GM19467 (cell line): Measurements from ENCODE around the gene ZBTB44.

Experiments
- ATAC-seq: cut with Tn5 transposase; IDR thresholded peaks from one replicate; pipeline ENCODE4 v1.9.1; 2021; ENCODE audit warnings: mild to moderate bottlenecking, moderate library complexity; ENCODE audit not compliant: unreplicated experiment

ZBTB44 gene

GRCh38 chr11:130215531-130216220 is 99.0 kb downstream of the ZBTB44 start:
- ATAC-seq = no peak

DNA sequence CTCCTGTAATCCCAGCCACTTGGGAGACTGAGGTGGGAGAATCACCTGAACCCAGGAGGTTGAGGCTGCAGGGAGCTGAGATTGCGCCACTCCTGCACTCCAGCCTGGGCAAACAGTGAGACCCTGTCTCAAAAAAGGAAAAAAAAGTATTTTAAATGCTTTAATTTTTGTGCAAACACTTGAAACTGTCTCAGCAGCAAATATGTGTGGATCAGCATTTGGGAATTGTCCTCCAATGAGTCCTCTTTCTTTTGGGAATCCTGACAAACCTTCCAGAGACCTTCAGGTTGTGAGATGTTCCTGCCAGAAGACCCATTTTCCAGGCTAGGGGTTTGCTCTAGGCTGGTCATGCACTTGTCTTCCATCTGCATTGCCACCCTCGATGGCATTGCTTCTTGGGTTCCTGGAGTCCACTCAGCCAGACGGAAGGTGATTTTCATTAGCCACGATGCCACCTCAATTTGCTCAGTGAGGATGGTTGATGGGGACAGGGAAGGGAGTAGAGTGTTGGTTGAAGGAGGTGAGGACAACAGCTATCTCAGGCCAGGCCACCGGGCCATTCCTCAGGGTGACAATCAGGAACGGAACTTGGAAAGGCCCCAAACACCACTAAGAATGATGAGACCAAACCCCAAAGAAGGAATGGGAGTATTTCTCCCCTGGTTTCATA is 99.7 kb downstream of the ZBTB44 start:
- ATAC-seq = no peak

DNA sequence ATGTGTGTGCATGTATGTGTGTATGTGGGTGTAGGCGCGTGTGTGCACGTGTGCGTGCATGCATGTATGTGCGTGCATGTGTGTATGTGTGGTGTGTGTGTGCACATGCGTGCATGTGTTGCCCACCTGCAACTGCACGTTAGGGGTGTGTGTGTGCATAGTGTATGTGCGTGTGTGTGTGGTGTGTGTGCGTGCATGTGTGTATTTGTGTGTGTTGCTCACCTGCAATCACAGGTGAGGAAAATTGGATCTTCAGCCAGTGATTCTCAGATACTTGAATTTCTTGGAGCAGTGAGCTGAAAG is 100.8 kb downstream of the ZBTB44 start:
- ATAC-seq = no peak

DNA sequence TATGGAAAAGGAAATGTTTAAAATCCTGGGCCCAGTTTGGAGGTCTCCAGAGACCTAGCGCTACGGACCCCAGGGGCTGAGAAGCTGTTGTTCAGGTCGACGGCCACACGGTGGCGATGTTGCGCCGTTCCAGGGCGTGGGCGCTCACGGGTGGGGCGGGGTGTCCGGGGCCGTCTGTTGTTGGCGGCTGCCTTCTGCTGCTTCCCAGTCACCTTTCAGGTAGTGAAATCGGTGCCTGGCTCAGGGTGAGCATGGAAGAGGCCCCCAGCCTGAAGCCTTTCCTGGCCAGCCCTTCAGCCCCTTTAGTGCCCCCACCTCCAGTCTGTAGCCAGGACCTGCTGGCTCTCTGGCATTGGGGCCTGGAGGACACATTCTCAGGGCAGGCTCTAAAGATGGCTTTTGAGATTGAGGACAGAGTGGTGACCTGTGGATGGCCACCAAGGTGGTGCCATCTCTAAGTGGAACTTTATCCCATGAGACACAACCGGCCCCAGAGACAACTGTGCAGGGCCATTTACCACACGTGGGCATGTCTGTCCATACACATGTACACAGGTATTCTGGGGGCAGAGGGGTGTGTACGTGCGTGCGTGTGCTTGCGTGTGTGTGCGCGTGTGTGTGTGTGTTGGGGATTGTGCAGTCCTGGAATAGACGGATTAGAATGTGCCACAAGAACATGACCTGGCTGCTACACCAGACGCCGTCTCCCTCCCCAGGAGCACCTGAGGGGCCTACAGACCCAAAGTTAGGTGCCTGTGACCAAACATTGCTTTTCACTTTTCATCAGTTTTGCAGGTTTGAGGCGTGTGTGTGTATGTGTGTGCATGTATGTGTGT is 101.4 kb downstream of the ZBTB44 start:
- ATAC-seq = peak; percentile 80

GRCh38 chr11:130212431-130212961 is 102.2 kb downstream of the ZBTB44 start:
- no peak for ATAC-seq

DNA sequence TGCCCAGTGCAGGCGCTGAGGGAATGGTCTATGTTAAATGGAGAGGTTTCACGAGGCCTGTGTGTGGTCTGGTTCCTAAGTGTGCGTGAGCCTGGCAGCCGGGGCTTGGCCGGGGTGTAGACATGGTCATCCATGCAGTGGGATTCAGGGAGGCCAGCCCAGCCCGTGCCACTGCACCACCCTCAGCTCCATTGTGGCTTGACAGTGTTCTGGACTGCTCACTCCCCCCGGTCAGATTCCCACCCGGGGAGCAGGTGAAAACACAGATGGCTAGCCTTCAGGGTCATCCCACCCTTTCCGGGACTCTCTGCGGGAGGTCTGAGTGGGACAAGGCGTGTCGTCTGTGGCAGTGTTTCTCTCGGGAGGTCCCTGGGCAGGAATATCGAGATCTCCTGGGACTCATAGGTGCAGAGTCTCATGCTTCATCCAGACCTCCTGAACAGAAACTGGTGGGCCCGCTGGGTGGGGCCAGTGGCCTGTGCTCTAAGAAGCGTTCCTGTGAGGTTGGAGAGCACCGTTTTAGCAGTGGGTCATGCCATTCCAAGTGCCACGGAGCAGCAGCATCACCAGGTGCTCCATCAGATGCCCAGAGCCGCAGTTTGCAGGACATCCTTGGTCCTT is 102.8 kb downstream of the ZBTB44 start:
- ATAC-seq = no peak

DNA sequence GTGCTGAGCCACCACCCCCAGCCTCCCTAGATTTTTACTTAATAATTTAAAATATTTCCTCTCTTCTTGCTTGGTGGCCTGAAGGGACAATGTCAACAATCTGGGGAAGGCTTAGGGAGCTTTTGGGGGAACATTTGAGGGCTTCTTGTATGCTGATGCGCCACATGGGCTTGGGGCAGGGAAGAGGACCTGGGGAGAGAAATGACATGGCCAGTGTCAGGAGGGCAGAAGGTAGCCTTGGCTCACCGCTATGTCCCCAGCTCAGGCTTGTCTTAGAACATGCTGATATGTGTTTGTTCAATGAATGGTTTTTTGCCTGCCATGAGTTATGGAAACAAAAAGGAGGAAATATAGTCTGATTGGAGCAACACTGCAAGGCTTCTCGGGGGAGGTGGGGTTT is 103.6 kb downstream of the ZBTB44 start:
- ATAC-seq = no peak

- no peak for ATAC-seq
These were observed 104.5 kb downstream of the ZBTB44 start for GRCh38 chr11:130209954-130210854.

GRCh38 chr11:130209128-130209932 is 105.4 kb downstream of the ZBTB44 start:
- ATAC-seq = no peak

GRCh38 chr11:130208241-130209127 is 106.2 kb downstream of the ZBTB44 start:
- ATAC-seq = no peak

- ATAC-seq = no peak
These were observed 108.6 kb downstream of the ZBTB44 start for GRCh38 chr11:130206141-130206540.

DNA sequence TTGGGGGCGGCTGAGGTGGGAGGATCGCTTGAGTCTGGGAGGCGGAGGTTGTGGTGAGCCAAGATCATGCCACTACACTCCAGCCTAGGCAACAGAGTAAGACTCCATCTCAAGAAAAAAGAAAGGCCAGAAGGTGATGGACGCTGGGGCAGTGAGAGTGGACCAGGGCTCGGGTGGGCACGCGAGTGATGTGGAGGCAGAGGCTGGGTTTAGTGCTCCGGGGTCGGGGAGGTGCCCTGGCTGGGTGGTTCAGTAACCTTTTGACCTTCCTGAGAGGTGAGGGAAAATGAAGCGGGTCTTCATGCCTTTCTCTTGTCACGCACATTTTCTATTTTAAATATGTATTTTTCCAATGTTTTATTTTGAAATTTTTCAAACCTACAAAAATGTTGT is 110.0 kb downstream of the ZBTB44 start:
- no peak for ATAC-seq

- ATAC-seq = no peak
These were observed 110.7 kb downstream of the ZBTB44 start for GRCh38 chr11:130203766-130204702.

- ATAC-seq = no peak
These were observed 111.7 kb downstream of the ZBTB44 start for GRCh38 chr11:130202818-130203689.

- no peak for ATAC-seq
These were observed 112.5 kb downstream of the ZBTB44 start for GRCh38 chr11:130202009-130202817.

- no peak for ATAC-seq
These were observed 113.7 kb downstream of the ZBTB44 start for GRCh38 chr11:130201026-130201425.
